GM19240 (cell line): Measurements from ENCODE around the gene NCKAP1.

ENCODE experiments used
- DNase-seq: peaks from one replicate; pipeline ENCODE4 v3.0.0; 2011; ENCODE audit warnings: low spot score; ENCODE audit not compliant: insufficient read length

Gene NCKAP1

DNA sequence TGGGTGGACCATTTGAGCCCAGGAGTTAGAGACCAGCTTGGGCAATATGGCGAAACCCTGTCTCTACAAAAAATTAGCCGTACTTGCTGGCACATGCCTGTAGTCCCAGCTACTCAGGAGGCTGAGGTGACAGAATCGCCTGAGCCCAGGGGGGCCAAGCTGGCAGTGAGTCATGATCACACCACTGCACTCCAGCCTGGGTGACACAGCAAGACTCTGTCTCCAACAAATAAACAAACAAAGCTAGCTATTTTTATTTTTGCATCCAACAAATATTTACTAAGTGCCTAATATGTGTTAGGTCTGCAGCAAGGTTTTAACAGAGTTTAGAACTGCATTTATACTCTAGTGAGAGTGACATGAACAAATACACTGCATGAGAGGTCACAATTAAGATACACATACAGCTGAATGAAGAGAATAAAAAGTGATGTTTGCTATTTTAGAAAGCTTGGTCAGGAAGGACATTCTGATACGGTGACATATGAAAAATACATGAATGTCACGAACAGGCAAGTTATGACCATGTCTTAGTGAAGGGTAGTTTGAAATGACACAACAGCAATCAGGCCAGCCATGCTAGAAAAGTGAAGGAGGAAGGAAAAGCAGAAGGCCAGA lies 88.6 kb downstream of the NCKAP1 start:
- no peak for DNase-seq

DNA sequence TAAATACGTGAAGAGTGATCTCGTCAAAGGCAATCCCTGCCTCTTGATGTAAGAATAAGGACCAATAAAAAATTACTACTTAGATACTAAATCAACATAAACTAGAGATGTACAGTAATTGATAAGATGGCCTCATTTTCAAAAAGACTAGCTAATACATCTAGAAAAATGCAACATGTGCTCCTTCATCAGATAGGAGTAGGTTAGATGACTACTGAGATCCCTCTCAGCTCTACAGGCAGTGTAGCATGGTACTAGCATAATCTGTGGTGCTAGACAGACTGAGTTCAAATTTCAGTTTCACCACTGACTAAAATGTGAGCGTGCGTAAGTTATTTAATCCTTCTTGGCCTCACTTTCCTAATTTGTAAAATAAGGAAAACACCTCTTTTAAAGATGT lies 89.2 kb downstream of the NCKAP1 start:
- DNase-seq = no peak

GRCh38 chr2:182946958-182947369 lies 91.3 kb downstream of the NCKAP1 start:
- no peak for DNase-seq

DNA sequence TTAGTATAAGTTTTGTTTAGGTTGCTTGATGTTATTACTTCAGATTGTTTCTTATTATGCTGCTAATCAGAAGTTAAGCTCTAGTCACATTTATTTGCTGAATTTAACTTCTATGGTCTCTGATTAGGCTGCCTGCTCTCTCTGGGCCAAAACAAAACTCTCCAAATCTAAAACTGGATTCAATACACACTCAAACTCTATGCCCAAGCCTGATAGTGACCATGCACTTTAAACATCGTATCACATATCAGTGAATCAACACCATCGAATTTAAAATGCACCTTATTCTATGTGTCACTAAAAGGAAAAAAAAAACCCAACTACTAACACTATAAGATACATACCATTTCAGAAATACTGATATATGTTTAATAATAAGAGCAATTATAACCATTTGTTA lies 94.9 kb downstream of the NCKAP1 start:
- DNase-seq = no peak

DNA sequence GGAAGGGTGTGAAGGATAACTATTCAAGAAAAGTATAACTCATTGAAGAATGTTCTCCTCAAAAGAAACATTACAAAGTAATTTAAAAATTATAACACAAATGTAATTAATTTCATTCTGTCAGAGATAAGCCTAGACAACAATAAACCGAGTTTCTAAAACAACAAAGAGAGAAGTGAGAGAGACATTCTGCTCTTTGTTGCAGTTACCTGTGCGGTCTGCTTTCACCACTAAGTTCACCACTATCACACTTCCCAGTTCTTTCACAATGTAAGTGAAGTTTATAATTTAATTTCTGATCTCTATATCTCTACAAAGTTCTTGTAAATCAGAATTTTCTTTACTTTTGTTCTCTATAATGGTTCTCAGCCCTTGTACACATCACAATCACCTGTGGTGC lies 95.5 kb downstream of the NCKAP1 start:
- no peak for DNase-seq

GRCh38 chr2:182941919-182942318 lies 96.3 kb downstream of the NCKAP1 start:
- no peak for DNase-seq

GRCh38 chr2:182941121-182941722 lies 97.0 kb downstream of the NCKAP1 start:
- DNase-seq = no peak

DNA sequence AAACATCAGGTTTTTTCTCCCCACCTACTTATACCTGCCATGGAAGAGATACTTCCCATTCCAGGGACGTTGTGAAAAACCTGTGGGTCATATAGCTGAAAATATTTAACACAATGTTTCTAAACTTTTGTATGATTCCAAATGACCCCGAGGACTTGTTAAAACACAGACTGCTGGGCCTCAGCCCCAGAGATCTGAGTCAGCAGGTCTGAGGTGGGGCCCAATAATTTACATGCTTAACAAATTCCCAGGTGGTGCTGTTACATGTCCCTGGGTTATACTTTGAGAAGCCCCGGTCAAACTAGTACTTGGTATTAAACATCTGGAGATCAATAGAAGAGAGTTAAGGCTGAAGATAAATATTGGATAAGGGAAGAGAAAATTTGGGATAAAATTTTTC lies 100.4 kb downstream of the NCKAP1 start:
- no peak for DNase-seq

DNA sequence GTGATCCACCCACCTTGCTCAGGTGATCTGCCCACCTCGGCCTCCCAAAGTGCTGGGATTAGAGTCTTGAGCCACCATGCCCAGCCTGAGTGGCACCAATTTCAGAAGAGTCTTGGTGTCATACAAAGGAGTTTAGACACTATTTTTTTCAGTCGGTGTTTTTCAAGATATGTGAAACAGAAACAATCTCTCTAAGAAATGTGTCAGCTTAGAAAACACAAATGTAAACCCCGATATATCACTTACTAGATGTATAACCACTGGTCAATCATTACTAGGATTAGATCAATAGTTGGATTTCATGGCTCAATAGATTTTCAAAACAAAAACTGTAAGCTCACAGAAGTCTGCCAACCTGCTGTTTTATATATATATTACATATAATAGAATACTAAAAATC lies 104.6 kb downstream of the NCKAP1 start:
- no peak for DNase-seq

GRCh38 chr2:182929972-182930371 lies 108.3 kb downstream of the NCKAP1 start:
- no peak for DNase-seq

- DNase-seq = no peak
Observed at GRCh38 chr2:182924306-182924705, 114.0 kb downstream of the NCKAP1 start.

GRCh38 chr2:182921234-182921633 lies 117.0 kb downstream of the NCKAP1 start:
- DNase-seq = no peak

- DNase-seq = no peak
Observed at GRCh38 chr2:182920631-182921056, 117.6 kb downstream of the NCKAP1 start.

DNA sequence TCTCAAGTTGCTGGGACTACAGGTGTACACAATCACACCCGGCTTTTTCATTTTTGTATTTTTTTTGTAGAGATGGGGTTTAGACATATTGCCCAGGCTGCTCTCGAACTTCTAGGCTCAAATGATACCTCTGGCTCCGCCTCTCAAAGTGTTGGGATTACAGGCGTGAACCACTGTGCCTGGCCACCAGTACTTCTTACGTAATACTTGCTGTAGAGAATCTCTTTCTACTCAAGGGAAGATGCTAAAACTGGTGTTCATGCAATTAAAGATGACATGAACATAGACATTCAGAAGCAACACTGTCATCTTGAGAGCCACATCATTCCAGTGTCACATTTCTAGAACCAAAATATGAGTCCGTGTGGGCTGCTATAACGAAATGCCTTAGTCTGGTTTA lies 118.2 kb downstream of the NCKAP1 start:
- no peak for DNase-seq

- DNase-seq = no peak
Observed at GRCh38 chr2:182918961-182919652, 119.2 kb downstream of the NCKAP1 start.

- no peak for DNase-seq
Observed at GRCh38 chr2:182917924-182918323, 120.3 kb downstream of the NCKAP1 start.

- DNase-seq = no peak
Observed at GRCh38 chr2:182916417-182916816, 121.8 kb downstream of the NCKAP1 start.

- DNase-seq = no peak
Observed at GRCh38 chr2:182915369-182916326, 122.6 kb downstream of the NCKAP1 start.

DNA sequence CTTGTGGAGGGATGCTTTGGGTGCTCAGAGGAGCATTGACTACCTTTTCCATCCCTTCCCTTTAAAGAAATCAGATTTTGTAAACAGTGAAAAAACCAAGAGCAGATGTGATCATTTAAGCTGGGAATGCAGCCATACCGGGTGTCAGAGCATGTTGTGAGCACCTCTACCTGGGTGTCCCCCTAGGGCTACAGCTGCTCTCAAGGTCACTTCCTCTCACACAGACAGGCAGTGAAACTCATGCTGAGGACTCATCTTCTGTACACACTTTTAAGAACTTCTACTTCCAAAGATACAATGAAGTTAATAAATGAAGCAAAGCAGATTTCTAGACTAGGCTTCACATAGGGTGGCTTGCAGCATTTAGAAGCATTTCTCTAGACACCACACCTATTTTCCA lies 123.4 kb downstream of the NCKAP1 start:
- DNase-seq = no peak

- DNase-seq = no peak
Observed at GRCh38 chr2:182913064-182913463, 125.2 kb downstream of the NCKAP1 start.

DNA sequence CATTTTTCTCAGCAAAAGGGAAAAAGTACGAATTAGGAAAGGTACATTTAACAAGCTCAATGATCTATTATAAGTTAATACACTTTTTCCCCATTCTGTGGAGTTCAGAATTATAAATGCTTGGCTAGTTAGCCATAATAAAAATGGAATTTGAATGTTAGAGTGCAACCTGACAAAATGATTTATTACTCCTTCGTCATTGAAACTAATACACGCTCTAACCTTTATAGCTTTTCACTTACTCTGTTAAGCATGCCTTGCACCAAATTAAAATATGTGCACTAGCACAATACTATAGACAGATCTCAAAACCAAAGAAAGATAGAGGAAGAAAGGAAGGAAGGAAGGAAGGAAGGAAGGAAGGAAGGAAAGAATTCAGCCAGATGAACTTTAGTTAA lies 125.7 kb downstream of the NCKAP1 start:
- no peak for DNase-seq
